Measurements from ENCODE around the gene PROX1. TPM values are rescaled to one million over a fixed set of nuclear protein-coding genes. Genes with fewer than 3 reads are reported as not detected.
A peak's percentile ranks its signal among the peaks of the same experiment; 100 is the strongest.

The PROX1 gene
- total and polyA plus RNA-seq, 11 donors = 6.9 to 145 (median 64.4) TPM

DNA sequence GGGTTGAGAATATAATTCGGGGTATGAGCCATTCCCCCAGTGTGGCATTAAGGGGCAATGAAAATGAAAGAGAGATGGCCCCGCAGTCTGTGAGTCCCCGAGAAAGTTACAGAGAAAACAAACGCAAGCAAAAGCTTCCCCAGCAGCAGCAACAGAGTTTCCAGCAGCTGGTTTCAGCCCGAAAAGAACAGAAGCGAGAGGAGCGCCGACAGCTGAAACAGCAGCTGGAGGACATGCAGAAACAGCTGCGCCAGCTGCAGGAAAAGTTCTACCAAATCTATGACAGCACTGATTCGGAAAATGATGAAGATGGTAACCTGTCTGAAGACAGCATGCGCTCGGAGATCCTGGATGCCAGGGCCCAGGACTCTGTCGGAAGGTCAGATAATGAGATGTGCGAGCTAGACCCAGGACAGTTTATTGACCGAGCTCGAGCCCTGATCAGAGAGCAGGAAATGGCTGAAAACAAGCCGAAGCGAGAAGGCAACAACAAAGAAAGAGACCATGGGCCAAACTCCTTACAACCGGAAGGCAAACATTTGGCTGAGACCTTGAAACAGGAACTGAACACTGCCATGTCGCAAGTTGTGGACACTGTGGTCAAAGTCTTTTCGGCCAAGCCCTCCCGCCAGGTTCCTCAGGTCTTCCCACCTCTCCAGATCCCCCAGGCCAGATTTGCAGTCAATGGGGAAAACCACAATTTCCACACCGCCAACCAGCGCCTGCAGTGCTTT is 9.4 kb downstream of the PROX1 start:
- peak in 1 of 5 donors; percentile 51 for DNase-seq

DNA sequence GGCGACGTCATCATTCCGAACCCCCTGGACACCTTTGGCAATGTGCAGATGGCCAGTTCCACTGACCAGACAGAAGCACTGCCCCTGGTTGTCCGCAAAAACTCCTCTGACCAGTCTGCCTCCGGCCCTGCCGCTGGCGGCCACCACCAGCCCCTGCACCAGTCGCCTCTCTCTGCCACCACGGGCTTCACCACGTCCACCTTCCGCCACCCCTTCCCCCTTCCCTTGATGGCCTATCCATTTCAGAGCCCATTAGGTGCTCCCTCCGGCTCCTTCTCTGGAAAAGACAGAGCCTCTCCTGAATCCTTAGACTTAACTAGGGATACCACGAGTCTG is 10.0 kb downstream of the PROX1 start:
- no peaks in the 10 kb centered on the region for H3K9me3 ChIP-seq
- H3K4me3 ChIP-seq = no peak overlapping the region
- 90 to 96% (median 92%) methylated on average over 13 of the region's 13 CpGs for WGBS, 4 donors
- H3K4me1 ChIP-seq = peaks cover 0 to 31% (median 9%) of the 10 kb centered on the region in 12 donors
- intact Hi-C loops (cut with DNase I) = loop anchor here in 1 of 10 donors (5.0 kb wide), 1 partner anchor 125 kb away; no protein-coding TSS in a partner anchor
- peak overlapping the region in 4 of 12 donors; percentile 42 to 62 (median 53) for H3K27ac ChIP-seq
- peak in 1 of 4 donors; percentile 9 for ATAC-seq
- peaks cover 0 to 21% (median 0%) of the 10 kb centered on the region in 9 donors for H3K36me3 ChIP-seq
- no peaks in the 10 kb centered on the region for H3K27me3 ChIP-seq
- no peak for DNase-seq
- TF ChIP-seq CTCF (IDR thresholded peaks at IDR 0.05) = no peak
- no peak for TF ChIP-seq POLR2A (IDR thresholded peaks at IDR 0.05)

More for the DNA sequence above, 9.4 kb downstream of the PROX1 start:
- TF ChIP-seq CTCF (IDR thresholded peaks at IDR 0.05) (no peak), POLR2A (IDR thresholded peaks at IDR 0.05) (no peak)
- peak; percentile 27 to 69 (median 45) for ATAC-seq
- H3K4me3 ChIP-seq = peak overlapping the region in 9 of 12 donors; percentile 12 to 55 (median 33)
- H3K27ac ChIP-seq = peak overlapping the region in 10 of 12 donors; percentile 0 to 62 (median 44)
- H3K9me3 ChIP-seq = no peaks in the 10 kb centered on the region
- 68 to 84% (median 74%) methylated on average over 24 of the region's 24 CpGs for WGBS, 4 donors
- peaks cover 0 to 26% (median 7%) of the 10 kb centered on the region in 12 donors for H3K4me1 ChIP-seq
- intact Hi-C loops (cut with DNase I) = loop anchor here in 1 of 10 donors (5.0 kb wide), 1 partner anchor 125 kb away; no protein-coding TSS in a partner anchor
- H3K27me3 ChIP-seq = no peaks in the 10 kb centered on the region
- peaks cover 0 to 21% (median 0%) of the 10 kb centered on the region in 9 donors for H3K36me3 ChIP-seq

- Histone ChIP-seq H3K36me3 (peaks cover 0 to 21% (median 0%) of the 10 kb centered on the region in 9 donors), H3K27ac (peak overlapping the region in 1 of 12 donors; percentile 24), H3K9me3 (no peaks in the 10 kb centered on the region), H3K27me3 (no peaks in the 10 kb centered on the region), H3K4me1 (peaks cover 0 to 37% (median 14%) of the 10 kb centered on the region in 12 donors), H3K4me3 (no peak overlapping the region)
- no peak for TF ChIP-seq CTCF (IDR thresholded peaks at IDR 0.05)
- TF ChIP-seq POLR2A (IDR thresholded peaks at IDR 0.05) = no peak
- DNase-seq (no peak), ATAC-seq (no peak)
- WGBS, 4 donors = 72 to 78% (median 75%) methylated on average over 6 of the region's 6 CpGs
- intact Hi-C loops (cut with DNase I) = loop anchor here in 1 of 10 donors (5.0 kb wide), 1 partner anchor 124 kb away; no protein-coding TSS in a partner anchor
Observed at GRCh38 chr1:213998785-213999184, 11.0 kb downstream of the PROX1 start.

GRCh38 chr1:213999732-214000131 is 12.0 kb downstream of the PROX1 start:
- peaks cover 0 to 39% (median 15%) of the 10 kb centered on the region in 12 donors for H3K4me1 ChIP-seq
- H3K4me3 ChIP-seq = no peak overlapping the region
- no peaks in the 10 kb centered on the region for H3K9me3 ChIP-seq
- TF ChIP-seq CTCF (IDR thresholded peaks at IDR 0.05) (no peak), POLR2A (IDR thresholded peaks at IDR 0.05) (no peak)
- 93 to 96% (median 94%) methylated on average over 2 of the region's 2 CpGs for WGBS, 4 donors
- intact Hi-C loops (cut with DNase I) = loop anchor here in 1 of 10 donors (5.0 kb wide), 1 partner anchor 123 kb away; no protein-coding TSS in a partner anchor
- H3K27me3 ChIP-seq = no peaks in the 10 kb centered on the region
- peak overlapping the region in 1 of 12 donors; percentile 24 for H3K27ac ChIP-seq
- ATAC-seq (no peak), DNase-seq (no peak)
- peaks cover 0 to 21% (median 0%) of the 10 kb centered on the region in 9 donors for H3K36me3 ChIP-seq
